Fibroblast of lung (primary cell): ENCODE results near the gene CXCR2.

Experiments used
- CTCF ChIP-seq, 2 donors: IDR thresholded peaks in 1 of 2; conservative IDR thresholded peaks in 1 of 2; 1 replicate in 1 of 2; 2 replicates in 1 of 2; pipeline ENCODE4 v1.5.1; 2011 to 2012; ENCODE audit warnings: low read length in 2 of 2, control low read depth in 1 of 2, inconsistent platforms in 1 of 2, low read depth in 1 of 2, mild to moderate bottlenecking in 1 of 2
- EZH2 ChIP-seq: IDR thresholded peaks from 2 replicates; pipeline ENCODE4 v1.5.1; 2012; ENCODE audit warnings: low read length, control low read depth, mild to moderate bottlenecking; ENCODE audit errors: missing control alignments

GRCh38 chr2:218161644-218162043 is 35.8 kb downstream of the CXCR2 start:
- TF ChIP-seq CTCF (conservative IDR thresholded peaks at IDR 0.05 in 1 of 2, IDR thresholded peaks at IDR 0.05 in 1 of 2; ENCODE audit: low read depth in 1 of 2, low read length in 2 of 2) (no peak), EZH2 (no peak)
